CD4-positive, CD25-positive, alpha-beta regulatory T cell (primary cell): ENCODE measurements around the gene WARS2. TPM values are rescaled to one million over a fixed set of nuclear protein-coding genes. Genes with fewer than 3 reads are reported as not detected.

Source experiments
- ATAC-seq, 2 donors: fragments of 150-1000 bp; cut with Tn5 transposase; one replicate each; pipeline ENCODE4 v1.10.0; 2021; ENCODE audit warnings: low read depth in 2 of 2, moderate number of reproducible peaks in 2 of 2, moderate library complexity in 1 of 2
- DNase-seq, 3 donors: peaks; one replicate each; pipeline versions ENCODE4 v3.0.0 to v3.0.0-alpha.2; 2012 to 2022; ENCODE audit warnings: mixed read lengths in 1 of 3
- H3K27ac ChIP-seq: one replicate; pipeline ENCODE4 v1.7.0; 2013; ENCODE audit warnings: mild to moderate bottlenecking, low read length; ENCODE audit not compliant: insufficient read depth, poor library complexity, severe bottlenecking
- H3K27me3 ChIP-seq: one replicate; pipeline ENCODE4 v1.7.0; 2013; ENCODE audit warnings: low read length; ENCODE audit not compliant: control insufficient read depth, insufficient read depth
- H3K36me3 ChIP-seq: one replicate; pipeline ENCODE4 v1.7.0; 2013; ENCODE audit warnings: mild to moderate bottlenecking, low read length, moderate library complexity; ENCODE audit not compliant: control insufficient read depth, insufficient read depth
- H3K4me1 ChIP-seq: 2 replicates; pipeline ENCODE4 v1.7.0; 2013; ENCODE audit warnings: mild to moderate bottlenecking, low read length; ENCODE audit not compliant: insufficient read depth, control insufficient read depth, poor library complexity, severe bottlenecking
- H3K4me3 ChIP-seq: one replicate; pipeline ENCODE4 v1.7.0; 2013; ENCODE audit warnings: low read depth, mild to moderate bottlenecking, low read length, moderate library complexity
- H3K9me3 ChIP-seq, 2 experiments: 1 replicate in 1 of 2; 2 replicates in 1 of 2; pipeline ENCODE4 v1.7.0; 2013; ENCODE audit warnings: low read length in 2 of 2, mild to moderate bottlenecking in 1 of 2, moderate library complexity in 1 of 2; ENCODE audit not compliant: control insufficient read depth in 2 of 2
- H3K27ac Mint-ChIP-seq, 3 donors: one replicate each; pipeline ENCODE4 v1.8.0; 2020 to 2022; ENCODE audit warnings: mild to moderate bottlenecking in 3 of 3, mixed read lengths in 3 of 3, moderate library complexity in 2 of 3
- H3K27me3 Mint-ChIP-seq: one replicate; pipeline ENCODE4 v1.8.0; 2022; ENCODE audit warnings: mild to moderate bottlenecking, mixed read lengths
- H3K36me3 Mint-ChIP-seq: one replicate; pipeline ENCODE4 v1.8.0; 2020; ENCODE audit warnings: mixed read lengths
- H3K4me1 Mint-ChIP-seq, 4 donors: one replicate each; pipeline ENCODE4 v1.8.0; 2020 to 2022; ENCODE audit warnings: mixed read lengths in 4 of 4, mild to moderate bottlenecking in 1 of 4
- H3K4me3 Mint-ChIP-seq, 4 donors: one replicate each; pipeline ENCODE4 v1.8.0; 2020 to 2022; ENCODE audit warnings: mild to moderate bottlenecking in 4 of 4, mixed read lengths in 4 of 4, moderate library complexity in 3 of 4
- H3K9me3 Mint-ChIP-seq, 7 donors: one replicate each; pipeline ENCODE4 v1.8.0; 2020 to 2022; ENCODE audit warnings: mixed read lengths in 7 of 7, mild to moderate bottlenecking in 3 of 7, moderate library complexity in 2 of 7
- polyA plus RNA-seq, 4 donors: library from polyadenylated mRNA; unstranded; fragments of 300-500 nt; fragmentation: Illumina TruSeq; gene quantifications; one replicate each; pipeline ENCODE4 v1.2.3, GENCODE V29; 2021
- total RNA-seq: library from RNA; stranded (reverse); gene quantifications from one replicate; pipeline ENCODE4 v1.2.3, GENCODE V29; 2022

The WARS2 gene
- total and polyA plus RNA-seq, 5 donors from 2014 or later, result 13.9 to 23.0 (median 16.9) TPM

GRCh38 chr1:119069682-119070081 is 70.8 kb downstream of the WARS2 start:
- H3K4me3 ChIP-seq, result no peak overlapping the region
- H3K27me3 ChIP-seq, result no peaks in the 10 kb centered on the region
- peaks cover 2% of the 10 kb centered on the region for H3K36me3 ChIP-seq
- H3K9me3 Mint-ChIP-seq, result peaks cover 0 to 7% (median 5%) of the 10 kb centered on the region in 7 donors
- H3K27ac ChIP-seq, result no peak overlapping the region
- ATAC-seq (no peak), DNase-seq (no peak)
- no peaks in the 10 kb centered on the region for H3K4me1 ChIP-seq
- no peaks in the 10 kb centered on the region for H3K9me3 ChIP-seq
- H3K36me3 Mint-ChIP-seq, result peaks cover 21% of the 10 kb centered on the region
- H3K27ac Mint-ChIP-seq, result no peak overlapping the region
- H3K4me3 Mint-ChIP-seq, result no peak overlapping the region
- no peaks in the 10 kb centered on the region for H3K27me3 Mint-ChIP-seq
- peaks cover 0 to 1% (median 0%) of the 10 kb centered on the region in 4 donors for H3K4me1 Mint-ChIP-seq

- Histone ChIP-seq H3K27me3 (no peaks in the 10 kb centered on the region), H3K4me1 (no peaks in the 10 kb centered on the region), H3K9me3 (no peaks in the 10 kb centered on the region), H3K4me3 (no peak overlapping the region), H3K27ac (no peak overlapping the region), H3K36me3 (peaks cover 2% of the 10 kb centered on the region)
- Mint-ChIP-seq H3K36me3 (peaks cover 19% of the 10 kb centered on the region), H3K4me3 (no peak overlapping the region), H3K9me3 (peaks cover 0 to 6% (median 4%) of the 10 kb centered on the region in 7 donors), H3K4me1 (no peaks in the 10 kb centered on the region), H3K27me3 (no peaks in the 10 kb centered on the region), H3K27ac (no peak overlapping the region)
- ATAC-seq (no peak), DNase-seq (no peak)
Measured at GRCh38 chr1:119068427-119068826, 72.0 kb downstream of the WARS2 start.

- DNase-seq (no peak), ATAC-seq (no peak)
- peaks cover 0 to 4% (median 0%) of the 10 kb centered on the region in 7 donors for H3K9me3 Mint-ChIP-seq
- H3K4me1 Mint-ChIP-seq, result no peaks in the 10 kb centered on the region
- H3K9me3 ChIP-seq, result no peaks in the 10 kb centered on the region
- H3K27me3 ChIP-seq, result no peaks in the 10 kb centered on the region
- H3K27ac ChIP-seq, result no peak overlapping the region
- H3K4me3 Mint-ChIP-seq, result no peak overlapping the region
- no peak overlapping the region for H3K4me3 ChIP-seq
- H3K27me3 Mint-ChIP-seq, result no peaks in the 10 kb centered on the region
- H3K27ac Mint-ChIP-seq, result no peak overlapping the region
- no peaks in the 10 kb centered on the region for H3K4me1 ChIP-seq
- peaks cover 23% of the 10 kb centered on the region for H3K36me3 Mint-ChIP-seq
- H3K36me3 ChIP-seq, result no peaks in the 10 kb centered on the region
Measured at GRCh38 chr1:119061700-119062099, 78.8 kb downstream of the WARS2 start.

- Mint-ChIP-seq H3K4me3 (no peak overlapping the region), H3K4me1 (peaks cover 0 to 3% (median 0%) of the 10 kb centered on the region in 4 donors), H3K27me3 (no peaks in the 10 kb centered on the region), H3K27ac (no peak overlapping the region), H3K36me3 (peaks cover 12% of the 10 kb centered on the region), H3K9me3 (peaks cover 0 to 4% (median 1%) of the 10 kb centered on the region in 7 donors)
- ATAC-seq (no peak), DNase-seq (no peak)
- H3K9me3 ChIP-seq, result no peaks in the 10 kb centered on the region
- H3K36me3 ChIP-seq, result no peaks in the 10 kb centered on the region
- no peaks in the 10 kb centered on the region for H3K27me3 ChIP-seq
- H3K4me1 ChIP-seq, result no peaks in the 10 kb centered on the region
- no peak overlapping the region for H3K27ac ChIP-seq
- H3K4me3 ChIP-seq, result no peak overlapping the region
Measured at GRCh38 chr1:119055568-119055967, 84.9 kb downstream of the WARS2 start.

DNA sequence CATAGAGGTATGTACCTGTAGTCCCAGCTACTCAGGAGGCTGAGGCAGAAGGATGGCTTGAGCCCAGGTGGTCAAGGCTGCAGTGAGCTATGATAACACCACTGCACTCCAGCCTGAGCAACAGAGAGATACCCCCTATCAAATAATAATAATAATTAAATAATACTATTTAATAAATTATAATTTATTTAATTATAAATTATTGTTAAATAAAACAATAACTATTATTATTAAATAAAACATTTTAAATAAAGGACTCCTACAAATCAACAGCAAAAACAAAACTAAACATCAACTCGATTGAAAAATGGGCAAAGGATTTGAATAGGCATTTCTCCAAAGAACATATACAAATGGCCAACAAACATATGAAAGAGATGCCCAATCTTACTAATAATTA is 86.5 kb downstream of the WARS2 start:
- Mint-ChIP-seq H3K27me3 (no peaks in the 10 kb centered on the region), H3K4me1 (peaks cover 0 to 6% (median 2%) of the 10 kb centered on the region in 4 donors), H3K36me3 (peaks cover 13% of the 10 kb centered on the region), H3K27ac (no peak overlapping the region), H3K4me3 (no peak overlapping the region), H3K9me3 (peaks cover 0 to 3% (median 0%) of the 10 kb centered on the region in 7 donors)
- DNase-seq (no peak), ATAC-seq (no peak)
- H3K9me3 ChIP-seq, result no peaks in the 10 kb centered on the region
- H3K4me1 ChIP-seq, result no peaks in the 10 kb centered on the region
- H3K36me3 ChIP-seq, result no peaks in the 10 kb centered on the region
- H3K4me3 ChIP-seq, result no peak overlapping the region
- H3K27me3 ChIP-seq, result no peaks in the 10 kb centered on the region
- no peak overlapping the region for H3K27ac ChIP-seq

- no peaks in the 10 kb centered on the region for H3K27me3 Mint-ChIP-seq
- H3K9me3 Mint-ChIP-seq, result peaks cover 0 to 3% (median 0%) of the 10 kb centered on the region in 7 donors
- no peak overlapping the region for H3K27ac Mint-ChIP-seq
- H3K27me3 ChIP-seq, result no peaks in the 10 kb centered on the region
- no peak overlapping the region for H3K27ac ChIP-seq
- H3K4me3 Mint-ChIP-seq, result no peak overlapping the region
- H3K4me1 ChIP-seq, result no peaks in the 10 kb centered on the region
- peaks cover 13% of the 10 kb centered on the region for H3K36me3 Mint-ChIP-seq
- no peak for DNase-seq
- H3K4me1 Mint-ChIP-seq, result peaks cover 0 to 6% (median 3%) of the 10 kb centered on the region in 4 donors
- ATAC-seq, result no peak
- no peak overlapping the region for H3K4me3 ChIP-seq
- no peaks in the 10 kb centered on the region for H3K9me3 ChIP-seq
- H3K36me3 ChIP-seq, result no peaks in the 10 kb centered on the region
Measured at GRCh38 chr1:119052267-119052666, 88.2 kb downstream of the WARS2 start.

DNA sequence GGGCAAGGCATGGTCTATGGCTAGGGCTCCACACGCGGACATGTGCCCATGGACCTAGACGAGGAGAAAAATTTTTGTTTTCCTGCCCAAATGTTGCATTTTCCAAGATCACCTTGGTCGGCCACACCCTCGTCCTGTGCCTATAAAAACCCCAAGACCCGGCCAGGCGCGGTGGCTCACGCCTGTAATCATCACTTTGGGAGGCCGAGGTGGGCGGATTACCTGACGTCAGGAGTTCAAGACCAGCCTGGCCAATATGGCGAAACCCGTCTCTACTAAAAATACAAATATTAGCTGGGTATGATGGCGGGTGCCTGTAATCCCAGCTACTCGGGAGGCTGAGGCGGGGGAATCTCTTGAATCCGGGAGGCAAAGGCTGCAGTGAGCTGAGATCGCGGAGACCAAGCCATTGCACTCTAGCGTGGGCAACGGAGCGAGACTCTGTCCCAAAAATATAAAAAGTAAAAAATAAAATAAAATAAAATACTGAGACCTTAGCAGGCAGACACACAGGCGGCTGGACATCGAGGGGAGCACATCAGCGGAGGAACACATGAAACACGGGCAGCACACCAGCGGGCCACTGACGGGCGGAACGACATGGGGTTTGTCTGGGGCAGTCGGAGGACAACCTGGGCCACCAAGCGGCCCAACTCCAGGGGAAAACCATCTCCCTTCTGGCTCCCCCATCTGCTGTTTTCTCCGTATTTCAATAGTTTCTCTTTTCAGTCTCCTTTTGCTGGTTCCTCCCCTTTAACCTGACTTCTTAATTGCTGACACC is 91.6 kb downstream of the WARS2 start:
- H3K9me3 Mint-ChIP-seq, result peaks cover 0 to 3% (median 0%) of the 10 kb centered on the region in 7 donors

More for the DNA sequence above, 91.6 kb downstream of the WARS2 start:
- no peak for DNase-seq
- Mint-ChIP-seq H3K27me3 (no peaks in the 10 kb centered on the region), H3K4me1 (peaks cover 0 to 6% (median 2%) of the 10 kb centered on the region in 4 donors), H3K27ac (no peak overlapping the region), H3K36me3 (peaks cover 25% of the 10 kb centered on the region), H3K4me3 (no peak overlapping the region)
- H3K9me3 ChIP-seq, result no peaks in the 10 kb centered on the region
- H3K36me3 ChIP-seq, result peaks cover 4% of the 10 kb centered on the region
- ATAC-seq, result no peak
- H3K4me3 ChIP-seq, result no peak overlapping the region
- no peaks in the 10 kb centered on the region for H3K4me1 ChIP-seq
- no peaks in the 10 kb centered on the region for H3K27me3 ChIP-seq
- no peak overlapping the region for H3K27ac ChIP-seq
